ENCODE measurements around the gene B4GAT1. TPM values are rescaled to one million over a fixed set of nuclear protein-coding genes. Genes with fewer than 3 reads are reported as not detected.

The B4GAT1 gene
- total and polyA plus RNA-seq, 2 of the 13 experiments (the other 11 are each of a cell fraction or from before 2014, with no cell fraction given): 40.4 to 109 TPM

DNA sequence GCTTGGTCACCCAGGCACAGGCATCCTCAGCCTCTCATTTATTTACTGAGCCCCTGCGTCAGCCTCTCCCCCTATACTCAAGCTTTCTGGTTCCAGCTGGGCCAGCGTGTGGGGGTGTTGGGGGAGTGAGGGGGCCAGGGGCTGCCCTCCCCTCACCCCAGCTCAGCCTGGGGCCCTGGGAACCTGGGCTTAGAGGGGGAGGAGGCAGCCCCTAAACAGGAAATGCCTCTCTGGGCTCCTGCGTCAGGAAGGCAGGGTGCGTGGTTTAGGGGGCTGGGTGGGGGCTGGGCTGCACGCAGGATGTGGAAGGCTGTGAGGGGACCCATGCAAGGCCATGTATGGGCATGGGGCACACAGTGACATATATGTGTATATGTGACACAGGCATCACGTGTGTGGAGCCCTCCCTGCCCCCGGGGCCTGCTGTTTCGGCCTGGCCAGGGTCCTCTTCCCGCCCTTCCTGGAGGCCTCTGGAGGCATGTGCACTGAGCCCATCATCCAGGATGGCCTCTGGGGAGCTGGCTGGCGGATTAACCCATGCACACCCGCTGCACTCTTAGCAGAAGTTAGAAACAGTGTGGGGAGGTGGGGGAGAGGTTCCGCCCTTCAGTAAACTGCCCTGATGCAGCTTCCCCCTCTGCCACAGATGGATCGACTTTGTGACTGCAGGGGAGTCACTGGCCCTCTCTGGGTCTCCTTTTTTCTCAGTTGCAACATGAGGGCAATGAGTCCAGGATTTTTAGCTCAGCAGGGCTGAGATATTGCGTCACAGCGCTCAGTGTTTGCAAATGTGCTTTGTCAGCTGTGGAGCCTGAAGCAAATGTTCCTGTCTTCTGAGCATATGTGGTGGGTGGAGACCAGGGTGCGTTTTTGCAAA is 29.5 kb downstream of the B4GAT1 start (continued):
- TF ChIP-seq, protein P1, sequence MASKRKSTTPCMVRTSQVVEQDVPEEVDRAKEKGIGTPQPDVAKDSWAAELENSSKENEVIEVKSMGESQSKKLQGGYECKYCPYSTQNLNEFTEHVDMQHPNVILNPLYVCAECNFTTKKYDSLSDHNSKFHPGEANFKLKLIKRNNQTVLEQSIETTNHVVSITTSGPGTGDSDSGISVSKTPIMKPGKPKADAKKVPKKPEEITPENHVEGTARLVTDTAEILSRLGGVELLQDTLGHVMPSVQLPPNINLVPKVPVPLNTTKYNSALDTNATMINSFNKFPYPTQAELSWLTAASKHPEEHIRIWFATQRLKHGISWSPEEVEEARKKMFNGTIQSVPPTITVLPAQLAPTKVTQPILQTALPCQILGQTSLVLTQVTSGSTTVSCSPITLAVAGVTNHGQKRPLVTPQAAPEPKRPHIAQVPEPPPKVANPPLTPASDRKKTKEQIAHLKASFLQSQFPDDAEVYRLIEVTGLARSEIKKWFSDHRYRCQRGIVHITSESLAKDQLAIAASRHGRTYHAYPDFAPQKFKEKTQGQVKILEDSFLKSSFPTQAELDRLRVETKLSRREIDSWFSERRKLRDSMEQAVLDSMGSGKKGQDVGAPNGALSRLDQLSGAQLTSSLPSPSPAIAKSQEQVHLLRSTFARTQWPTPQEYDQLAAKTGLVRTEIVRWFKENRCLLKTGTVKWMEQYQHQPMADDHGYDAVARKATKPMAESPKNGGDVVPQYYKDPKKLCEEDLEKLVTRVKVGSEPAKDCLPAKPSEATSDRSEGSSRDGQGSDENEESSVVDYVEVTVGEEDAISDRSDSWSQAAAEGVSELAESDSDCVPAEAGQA (IDR thresholded peaks at IDR 0.05; ENCODE audit: low read depth): 0 out of 2 replicates have a peak, but pooled peaks have one; percentile 29
- TF ChIP-seq, protein P1 (CRISPR knock-in tag; IDR thresholded peaks at IDR 0.05; ENCODE audit: borderline replicate concordance): no peak
- TF ChIP-seq, protein P2, sequence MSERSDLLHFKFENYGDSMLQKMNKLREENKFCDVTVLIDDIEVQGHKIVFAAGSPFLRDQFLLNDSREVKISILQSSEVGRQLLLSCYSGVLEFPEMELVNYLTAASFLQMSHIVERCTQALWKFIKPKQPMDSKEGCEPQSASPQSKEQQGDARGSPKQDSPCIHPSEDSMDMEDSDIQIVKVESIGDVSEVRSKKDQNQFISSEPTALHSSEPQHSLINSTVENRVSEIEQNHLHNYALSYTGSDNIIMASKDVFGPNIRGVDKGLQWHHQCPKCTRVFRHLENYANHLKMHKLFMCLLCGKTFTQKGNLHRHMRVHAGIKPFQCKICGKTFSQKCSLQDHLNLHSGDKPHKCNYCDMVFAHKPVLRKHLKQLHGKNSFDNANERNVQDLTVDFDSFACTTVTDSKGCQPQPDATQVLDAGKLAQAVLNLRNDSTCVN (CRISPR knock-in tag; IDR thresholded peaks at IDR 0.05; ENCODE audit: borderline replicate concordance): no peak
- peak; percentile 99 for TF ChIP-seq CEBPB (IDR thresholded peaks at IDR 0.05; ENCODE audit: borderline replicate concordance, low read depth, low read length)
- TF ChIP-seq ZSCAN12 (CRISPR knock-in tag; IDR thresholded peaks at IDR 0.05): no peak
- TF ChIP-seq MIER2 (CRISPR knock-in tag; IDR thresholded peaks at IDR 0.05): 0 out of 2 replicates have a peak, but pooled peaks have one; percentile 37
- TF ChIP-seq SAP130 (CRISPR knock-in tag; IDR thresholded peaks at IDR 0.05; ENCODE audit: low read depth): peak; percentile 62
- TF ChIP-seq E2F1 (CRISPR knock-in tag; IDR thresholded peaks at IDR 0.05): 0 out of 2 replicates have a peak, but pooled peaks have one; percentile 18
- TF ChIP-seq DMAP1 (CRISPR knock-in tag; IDR thresholded peaks at IDR 0.05): 0 out of 2 replicates have a peak, but pooled peaks have one; percentile 15
- TF ChIP-seq PTBP1 (IDR thresholded peaks at IDR 0.05; ENCODE audit: low read depth, low read length, poor library complexity, severe bottlenecking): no peak
- no peak for TF ChIP-seq SMYD3 (CRISPR knock-in tag; IDR thresholded peaks at IDR 0.05)
- peak; percentile 87 for TF ChIP-seq HOXA3 (CRISPR knock-in tag; IDR thresholded peaks at IDR 0.05)
- TF ChIP-seq RFXAP (CRISPR knock-in tag; IDR thresholded peaks at IDR 0.05; ENCODE audit: borderline replicate concordance): no peak
- TF ChIP-seq DNMT1 (CRISPR knock-in tag; IDR thresholded peaks at IDR 0.05): no peak
- TF ChIP-seq ZFP91 (CRISPR knock-in tag; IDR thresholded peaks at IDR 0.05; ENCODE audit: borderline replicate concordance): peak; percentile 43
- no peak for TF ChIP-seq NR2F6 (IDR thresholded peaks at IDR 0.05)
- 0 out of 2 replicates have a peak, but pooled peaks have one; percentile 10 for TF ChIP-seq NR2F6 (CRISPR knock-in tag; IDR thresholded peaks at IDR 0.05)
- TF ChIP-seq YEATS2 (CRISPR knock-in tag; IDR thresholded peaks at IDR 0.05; ENCODE audit: borderline replicate concordance): 0 out of 2 replicates have a peak, but pooled peaks have one; percentile 55
- TF ChIP-seq MAFK (conservative IDR thresholded peaks at IDR 0.05 in 1 of 2, IDR thresholded peaks at IDR 0.05 in 1 of 2; ENCODE audit: low read length in 2 of 2): peak; percentile 57 to 78; a peak in 3 of 4 replicates
- peak; percentile 41 for TF ChIP-seq SALL1 (CRISPR knock-in tag; IDR thresholded peaks at IDR 0.05)
